ENCODE results near the gene HOATZ.

DNA sequence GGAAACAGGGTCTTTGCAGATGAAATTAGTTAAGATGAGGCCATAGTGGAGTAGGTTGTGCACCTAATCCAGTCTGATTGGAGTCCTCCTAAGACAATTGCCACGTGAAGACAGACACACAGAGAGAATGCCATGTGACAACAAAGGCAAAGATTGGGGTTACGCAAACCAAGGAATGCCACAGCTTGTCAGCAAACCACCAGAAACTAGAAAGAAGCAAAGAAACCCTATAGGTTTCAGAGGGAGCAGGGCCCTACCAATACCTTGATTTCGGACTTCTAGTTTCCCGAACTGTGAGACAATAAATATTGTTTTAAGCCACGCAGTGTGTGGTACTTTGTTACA, 17.8 kb downstream of the HOATZ start:
- TF ChIP-seq, protein P1, sequence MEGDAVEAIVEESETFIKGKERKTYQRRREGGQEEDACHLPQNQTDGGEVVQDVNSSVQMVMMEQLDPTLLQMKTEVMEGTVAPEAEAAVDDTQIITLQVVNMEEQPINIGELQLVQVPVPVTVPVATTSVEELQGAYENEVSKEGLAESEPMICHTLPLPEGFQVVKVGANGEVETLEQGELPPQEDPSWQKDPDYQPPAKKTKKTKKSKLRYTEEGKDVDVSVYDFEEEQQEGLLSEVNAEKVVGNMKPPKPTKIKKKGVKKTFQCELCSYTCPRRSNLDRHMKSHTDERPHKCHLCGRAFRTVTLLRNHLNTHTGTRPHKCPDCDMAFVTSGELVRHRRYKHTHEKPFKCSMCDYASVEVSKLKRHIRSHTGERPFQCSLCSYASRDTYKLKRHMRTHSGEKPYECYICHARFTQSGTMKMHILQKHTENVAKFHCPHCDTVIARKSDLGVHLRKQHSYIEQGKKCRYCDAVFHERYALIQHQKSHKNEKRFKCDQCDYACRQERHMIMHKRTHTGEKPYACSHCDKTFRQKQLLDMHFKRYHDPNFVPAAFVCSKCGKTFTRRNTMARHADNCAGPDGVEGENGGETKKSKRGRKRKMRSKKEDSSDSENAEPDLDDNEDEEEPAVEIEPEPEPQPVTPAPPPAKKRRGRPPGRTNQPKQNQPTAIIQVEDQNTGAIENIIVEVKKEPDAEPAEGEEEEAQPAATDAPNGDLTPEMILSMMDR (optimal IDR thresholded peaks at IDR 0.05 in 1 of 3, IDR thresholded peaks at IDR 0.05 in 1 of 3, conservative IDR thresholded peaks at IDR 0.05 in 1 of 3; ENCODE audit: extremely low read depth in 1 of 3, insufficient read depth in 2 of 3, low read length in 3 of 3) = no peak
- no peak for TF ChIP-seq EZH2 (IDR thresholded peaks at IDR 0.05; ENCODE audit: low read length)
